Kidney epithelial cell (primary cell): Measurements from ENCODE around the gene CDK11B. TPM values are rescaled to one million over a fixed set of nuclear protein-coding genes. Genes with fewer than 3 reads are reported as not detected.

Experiments used
- DNase-seq: peaks from one replicate; pipeline ENCODE4 v3.0.0-alpha.2; 2010; ENCODE audit warnings: low read depth
- H3K27me3 ChIP-seq: 2 replicates; pipeline ENCODE4 v1.6.0; 2011; ENCODE audit warnings: low read length; ENCODE audit not compliant: control insufficient read depth, insufficient read depth
- H3K36me3 ChIP-seq: 2 replicates; pipeline ENCODE4 v1.5.1; 2011; ENCODE audit warnings: low read length; ENCODE audit not compliant: control insufficient read depth, insufficient read depth
- H3K4me3 ChIP-seq: 2 replicates; pipeline ENCODE4 v1.5.1; 2011; ENCODE audit warnings: low read depth, mild to moderate bottlenecking, control low read depth, low read length
- total RNA-seq: library from RNA; depleted of rRNA; stranded (reverse); fragments of >200 nt; gene quantifications from 2 replicates; pipeline ENCODE4 v1.2.3, GENCODE V29; 2015
- TF ChIP-seq, protein P1 (sequence below): IDR thresholded peaks from 2 replicates; pipeline ENCODE4 v1.5.1; 2011; ENCODE audit warnings: mild to moderate bottlenecking, moderate library complexity, low read length, control low read depth, inconsistent platforms; ENCODE audit not compliant: insufficient read depth, poor library complexity, severe bottlenecking

The CDK11B gene
- total RNA-seq, 1 donor from 2014 or later: 27.0 TPM

DNA sequence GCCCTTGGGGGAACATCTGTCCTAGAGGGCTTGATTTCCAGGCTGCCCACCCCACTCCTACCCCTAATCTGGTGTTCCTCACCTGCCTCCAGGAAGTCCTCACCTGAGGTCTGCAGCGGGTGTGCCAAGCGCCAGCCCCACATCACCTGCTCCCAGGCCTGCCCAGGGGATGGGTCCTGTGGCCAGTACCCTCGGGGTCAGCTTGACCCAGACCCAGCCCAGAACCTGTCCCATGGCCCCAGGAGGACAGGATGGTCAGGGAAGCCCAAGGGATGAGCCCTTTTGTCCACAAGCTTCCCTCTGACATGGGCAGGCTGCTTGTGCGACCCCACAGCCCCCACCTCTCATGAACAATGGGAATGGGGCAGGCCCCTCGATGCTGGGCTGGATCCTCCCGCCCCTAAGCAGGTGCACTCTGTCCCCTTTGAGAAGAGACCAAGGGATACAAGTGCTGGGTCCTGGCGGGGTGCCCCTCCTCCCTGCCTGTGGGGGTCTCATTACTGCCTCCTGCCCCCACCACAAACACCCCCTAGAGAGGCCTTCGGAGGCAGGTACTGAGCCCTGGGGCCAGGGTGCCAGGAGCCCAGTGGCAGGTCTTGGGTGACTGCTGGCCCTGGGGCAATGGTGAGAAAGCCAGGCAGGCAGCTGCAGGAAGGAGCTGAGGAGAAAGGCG is 40.3 kb downstream of the CDK11B start:
- no peak for DNase-seq
- H3K4me3 ChIP-seq: no peak overlapping the region
- TF ChIP-seq, protein P1, sequence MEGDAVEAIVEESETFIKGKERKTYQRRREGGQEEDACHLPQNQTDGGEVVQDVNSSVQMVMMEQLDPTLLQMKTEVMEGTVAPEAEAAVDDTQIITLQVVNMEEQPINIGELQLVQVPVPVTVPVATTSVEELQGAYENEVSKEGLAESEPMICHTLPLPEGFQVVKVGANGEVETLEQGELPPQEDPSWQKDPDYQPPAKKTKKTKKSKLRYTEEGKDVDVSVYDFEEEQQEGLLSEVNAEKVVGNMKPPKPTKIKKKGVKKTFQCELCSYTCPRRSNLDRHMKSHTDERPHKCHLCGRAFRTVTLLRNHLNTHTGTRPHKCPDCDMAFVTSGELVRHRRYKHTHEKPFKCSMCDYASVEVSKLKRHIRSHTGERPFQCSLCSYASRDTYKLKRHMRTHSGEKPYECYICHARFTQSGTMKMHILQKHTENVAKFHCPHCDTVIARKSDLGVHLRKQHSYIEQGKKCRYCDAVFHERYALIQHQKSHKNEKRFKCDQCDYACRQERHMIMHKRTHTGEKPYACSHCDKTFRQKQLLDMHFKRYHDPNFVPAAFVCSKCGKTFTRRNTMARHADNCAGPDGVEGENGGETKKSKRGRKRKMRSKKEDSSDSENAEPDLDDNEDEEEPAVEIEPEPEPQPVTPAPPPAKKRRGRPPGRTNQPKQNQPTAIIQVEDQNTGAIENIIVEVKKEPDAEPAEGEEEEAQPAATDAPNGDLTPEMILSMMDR: no peak
- no peaks in the 10 kb centered on the region for H3K27me3 ChIP-seq
- no peaks in the 10 kb centered on the region for H3K36me3 ChIP-seq

DNA sequence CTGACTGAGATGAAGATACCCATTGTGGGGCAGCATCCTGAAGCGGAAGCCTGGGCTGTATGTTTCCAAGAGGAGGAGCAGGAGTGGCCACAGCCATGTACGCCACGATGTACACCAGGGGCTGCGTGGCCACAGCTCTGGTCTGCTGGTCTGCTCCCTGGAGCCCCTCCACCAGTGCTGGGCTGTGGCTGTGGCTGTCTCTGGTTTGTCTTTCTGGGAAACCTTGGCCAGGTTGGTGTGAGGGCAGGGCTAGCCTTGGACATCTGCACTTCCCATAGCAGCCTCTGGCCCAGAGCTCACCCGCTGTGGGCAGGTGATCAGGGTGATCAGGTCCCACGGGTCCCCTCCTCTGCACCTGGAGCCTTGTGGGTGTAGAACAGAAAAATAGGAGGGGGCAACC is 40.9 kb downstream of the CDK11B start:
- Histone ChIP-seq H3K27me3 (no peaks in the 10 kb centered on the region), H3K4me3 (no peak overlapping the region), H3K36me3 (no peaks in the 10 kb centered on the region)
- TF ChIP-seq, protein P1: no peak
- no peak for DNase-seq

- no peak overlapping the region for H3K4me3 ChIP-seq
- no peaks in the 10 kb centered on the region for H3K36me3 ChIP-seq
- TF ChIP-seq, protein P1: no peak
- no peaks in the 10 kb centered on the region for H3K27me3 ChIP-seq
- DNase-seq: no peak
Measured at GRCh38 chr1:1617516-1617915, 41.3 kb downstream of the CDK11B start.

GRCh38 chr1:1616838-1617237 is 42.0 kb downstream of the CDK11B start:
- Histone ChIP-seq H3K4me3 (peak overlapping the region; percentile 95), H3K36me3 (no peaks in the 10 kb centered on the region), H3K27me3 (no peaks in the 10 kb centered on the region)
- no peak for DNase-seq
- TF ChIP-seq, protein P1: no peak

DNA sequence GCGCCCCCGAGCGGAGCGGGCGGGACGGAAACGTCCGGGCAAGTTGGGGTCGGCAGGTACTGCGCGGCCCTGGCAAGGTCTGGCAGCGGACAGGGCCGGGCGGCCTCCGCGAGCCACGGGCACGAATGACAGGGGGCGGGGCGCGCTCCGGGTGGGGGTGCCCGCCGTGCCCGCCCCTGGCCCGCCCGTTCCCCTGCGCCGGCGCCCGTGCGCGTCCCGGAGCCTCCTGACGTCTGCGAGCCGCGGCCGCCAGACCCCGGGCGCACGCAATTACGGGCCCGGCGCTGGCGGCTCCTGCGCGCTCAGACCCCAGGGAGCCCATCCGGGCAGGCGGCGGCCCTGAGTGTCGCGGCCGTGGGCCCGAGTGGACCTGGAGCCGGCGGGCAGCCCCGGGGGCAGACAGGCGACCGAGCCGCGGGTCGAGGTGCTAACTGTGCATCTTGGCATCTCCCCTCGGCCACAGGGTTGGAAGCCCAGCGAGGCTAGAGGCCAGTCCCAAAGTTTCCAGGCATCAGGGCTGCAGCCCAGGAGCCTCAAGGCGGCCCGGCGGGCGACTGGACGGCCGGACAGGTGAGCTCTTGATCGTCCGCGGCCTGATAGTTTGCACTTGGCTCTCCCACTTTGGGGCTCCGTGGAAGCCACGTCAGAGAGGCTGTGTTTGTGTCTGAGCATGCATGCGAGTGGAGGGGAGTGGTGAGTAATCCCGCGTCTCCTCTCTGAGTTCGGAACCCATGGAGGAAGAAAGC is 42.6 kb downstream of the CDK11B start:
- Histone ChIP-seq H3K4me3 (peak overlapping the region; percentile 95), H3K27me3 (no peaks in the 10 kb centered on the region), H3K36me3 (no peaks in the 10 kb centered on the region)
- TF ChIP-seq, protein P1: no peak
- DNase-seq: no peak
